GM12874 (cell line): ENCODE data around the gene TUBA3D.
"Not testable (repeated sequence)": the region's sequence is repeated elsewhere in the genome, so short reads cannot be mapped to it uniquely, and the experiment has no call there.

Source experiments
- TF ChIP-seq, protein P1 (sequence below): IDR thresholded peaks from 2 replicates; pipeline ENCODE4 v1.5.1; 2011; ENCODE audit warnings: low read depth, mild to moderate bottlenecking, control low read depth, low read length, moderate library complexity; ENCODE audit not compliant: insufficient read depth

Gene TUBA3D

DNA sequence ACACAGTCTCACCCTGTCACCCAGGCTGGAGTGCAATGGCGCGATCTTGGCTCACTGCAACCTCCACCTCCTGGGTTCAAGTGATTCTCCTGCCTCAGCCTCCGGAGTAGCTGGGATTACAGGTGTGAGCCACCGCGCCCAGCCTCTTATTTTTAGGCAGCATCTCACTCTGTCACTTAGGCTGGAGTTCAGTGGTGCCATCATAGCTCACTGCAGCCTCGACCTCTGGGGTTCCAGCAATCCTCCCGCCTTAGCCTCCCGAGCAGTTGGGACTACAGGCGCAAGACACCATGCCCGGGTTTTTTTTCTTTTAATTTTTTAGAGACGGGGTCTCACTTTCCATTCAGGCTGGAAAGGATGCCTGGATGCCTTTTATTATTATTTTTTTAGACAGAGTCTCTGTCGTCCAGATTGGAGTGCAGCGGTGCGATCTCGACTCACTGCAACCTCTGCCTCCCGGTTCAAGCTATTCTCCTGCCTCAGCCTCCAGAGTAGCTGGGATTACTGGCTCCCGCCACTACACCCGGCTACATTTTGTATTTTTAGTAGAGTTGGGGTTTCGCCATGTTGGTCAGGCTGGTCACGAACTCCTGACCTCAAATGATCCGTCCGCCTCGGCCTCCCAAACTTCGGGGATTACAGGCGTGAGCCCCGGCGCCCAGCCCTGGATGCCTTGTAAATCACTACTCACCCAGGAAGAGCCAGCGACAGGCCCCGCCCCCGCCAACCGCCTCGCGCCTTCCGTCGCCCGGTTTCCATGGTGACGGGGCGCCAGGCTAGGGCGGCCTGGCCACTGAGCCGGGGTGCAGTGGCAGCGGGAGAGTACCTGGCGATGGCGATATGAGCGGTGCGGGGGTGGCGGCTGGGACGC lies 51.4 kb downstream of the TUBA3D start, which contains the start of gene CCDC74A:
Gene CCDC74A, plus strand, starts transcription at position 758 of the 871 bp plus-strand sequence. Its CDS starts 83 bp downstream, at position 841.
- TF ChIP-seq, protein P1, sequence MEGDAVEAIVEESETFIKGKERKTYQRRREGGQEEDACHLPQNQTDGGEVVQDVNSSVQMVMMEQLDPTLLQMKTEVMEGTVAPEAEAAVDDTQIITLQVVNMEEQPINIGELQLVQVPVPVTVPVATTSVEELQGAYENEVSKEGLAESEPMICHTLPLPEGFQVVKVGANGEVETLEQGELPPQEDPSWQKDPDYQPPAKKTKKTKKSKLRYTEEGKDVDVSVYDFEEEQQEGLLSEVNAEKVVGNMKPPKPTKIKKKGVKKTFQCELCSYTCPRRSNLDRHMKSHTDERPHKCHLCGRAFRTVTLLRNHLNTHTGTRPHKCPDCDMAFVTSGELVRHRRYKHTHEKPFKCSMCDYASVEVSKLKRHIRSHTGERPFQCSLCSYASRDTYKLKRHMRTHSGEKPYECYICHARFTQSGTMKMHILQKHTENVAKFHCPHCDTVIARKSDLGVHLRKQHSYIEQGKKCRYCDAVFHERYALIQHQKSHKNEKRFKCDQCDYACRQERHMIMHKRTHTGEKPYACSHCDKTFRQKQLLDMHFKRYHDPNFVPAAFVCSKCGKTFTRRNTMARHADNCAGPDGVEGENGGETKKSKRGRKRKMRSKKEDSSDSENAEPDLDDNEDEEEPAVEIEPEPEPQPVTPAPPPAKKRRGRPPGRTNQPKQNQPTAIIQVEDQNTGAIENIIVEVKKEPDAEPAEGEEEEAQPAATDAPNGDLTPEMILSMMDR: not testable (repeated sequence)
